Measurements from ENCODE around the gene MBD1.
"Not testable (repeated sequence)": the region's sequence is repeated elsewhere in the genome, so short reads cannot be mapped to it uniquely, and the experiment has no call there.

The MBD1 gene, protein sequence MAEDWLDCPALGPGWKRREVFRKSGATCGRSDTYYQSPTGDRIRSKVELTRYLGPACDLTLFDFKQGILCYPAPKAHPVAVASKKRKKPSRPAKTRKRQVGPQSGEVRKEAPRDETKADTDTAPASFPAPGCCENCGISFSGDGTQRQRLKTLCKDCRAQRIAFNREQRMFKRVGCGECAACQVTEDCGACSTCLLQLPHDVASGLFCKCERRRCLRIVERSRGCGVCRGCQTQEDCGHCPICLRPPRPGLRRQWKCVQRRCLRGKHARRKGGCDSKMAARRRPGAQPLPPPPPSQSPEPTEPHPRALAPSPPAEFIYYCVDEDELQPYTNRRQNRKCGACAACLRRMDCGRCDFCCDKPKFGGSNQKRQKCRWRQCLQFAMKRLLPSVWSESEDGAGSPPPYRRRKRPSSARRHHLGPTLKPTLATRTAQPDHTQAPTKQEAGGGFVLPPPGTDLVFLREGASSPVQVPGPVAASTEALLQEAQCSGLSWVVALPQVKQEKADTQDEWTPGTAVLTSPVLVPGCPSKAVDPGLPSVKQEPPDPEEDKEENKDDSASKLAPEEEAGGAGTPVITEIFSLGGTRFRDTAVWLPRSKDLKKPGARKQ

GRCh38 chr18:50281295-50281971 is at the start of gene MBD1:
Gene MBD1 (minus strand): TSS chr18:50281523. CDS start chr18:50279992, 1,531 bp downstream.
- peak; percentile 95 for DNase-seq

DNA sequence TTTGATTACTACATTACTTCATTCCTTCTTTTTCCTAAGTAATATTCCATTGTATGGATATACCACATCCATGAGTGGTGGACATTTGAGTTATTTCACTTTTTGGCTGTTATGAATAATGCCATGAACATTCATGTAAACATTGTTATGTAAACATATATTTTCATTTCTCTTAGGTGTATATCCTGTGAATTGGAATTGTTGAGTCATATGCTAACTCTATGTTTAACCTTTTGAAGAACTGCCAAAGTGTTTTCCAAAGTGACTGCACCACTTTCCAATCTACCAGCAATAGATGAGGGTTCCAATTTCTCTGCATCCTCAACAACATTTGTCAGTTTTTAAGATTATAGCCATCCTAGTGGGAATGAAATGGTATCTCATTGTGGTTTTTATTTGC is 48.9 kb upstream of the MBD1 start:
- no peak for DNase-seq

DNA sequence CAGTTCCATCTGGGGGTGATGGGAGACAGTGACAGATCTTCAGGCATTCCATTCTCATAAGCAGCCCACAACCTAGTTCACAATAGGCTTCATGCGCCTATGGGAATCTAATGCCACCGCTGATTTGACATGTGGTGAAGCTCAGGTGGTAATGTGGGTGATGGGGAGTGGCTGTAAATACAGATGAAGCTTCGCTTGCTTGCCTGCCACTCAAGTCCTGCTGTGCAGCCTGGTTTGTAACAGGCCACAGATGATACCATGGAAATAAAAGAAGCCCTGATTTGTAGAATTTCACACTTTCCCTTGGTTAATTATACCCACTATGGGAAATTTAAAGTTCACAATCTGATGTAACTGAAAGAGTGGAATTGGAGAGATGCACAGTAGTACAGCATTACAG is 46.7 kb upstream of the MBD1 start:
- DNase-seq, result no peak

DNA sequence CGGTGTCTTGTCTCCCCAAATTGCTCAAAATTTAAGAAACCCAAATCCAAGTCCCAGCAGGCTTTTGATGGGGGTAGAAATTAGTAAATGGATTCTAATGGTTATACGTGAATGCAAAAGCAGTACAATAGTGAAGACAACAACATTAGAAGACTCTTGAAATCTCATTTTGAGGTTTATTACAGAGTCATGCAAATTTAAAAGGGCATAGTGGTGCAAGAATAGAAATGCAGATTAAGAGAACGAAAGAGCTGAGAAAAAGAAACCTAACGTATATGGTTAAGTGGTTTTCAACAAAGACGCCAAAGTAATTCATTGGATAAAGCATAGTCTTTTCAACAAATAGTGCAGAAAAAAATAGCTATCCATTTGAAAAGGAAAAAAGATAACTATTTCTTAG is 39.4 kb upstream of the MBD1 start:
- DNase-seq, result no peak

- no peak for DNase-seq
Measured at GRCh38 chr18:50315100-50315871, 34.0 kb upstream of the MBD1 start.

DNA sequence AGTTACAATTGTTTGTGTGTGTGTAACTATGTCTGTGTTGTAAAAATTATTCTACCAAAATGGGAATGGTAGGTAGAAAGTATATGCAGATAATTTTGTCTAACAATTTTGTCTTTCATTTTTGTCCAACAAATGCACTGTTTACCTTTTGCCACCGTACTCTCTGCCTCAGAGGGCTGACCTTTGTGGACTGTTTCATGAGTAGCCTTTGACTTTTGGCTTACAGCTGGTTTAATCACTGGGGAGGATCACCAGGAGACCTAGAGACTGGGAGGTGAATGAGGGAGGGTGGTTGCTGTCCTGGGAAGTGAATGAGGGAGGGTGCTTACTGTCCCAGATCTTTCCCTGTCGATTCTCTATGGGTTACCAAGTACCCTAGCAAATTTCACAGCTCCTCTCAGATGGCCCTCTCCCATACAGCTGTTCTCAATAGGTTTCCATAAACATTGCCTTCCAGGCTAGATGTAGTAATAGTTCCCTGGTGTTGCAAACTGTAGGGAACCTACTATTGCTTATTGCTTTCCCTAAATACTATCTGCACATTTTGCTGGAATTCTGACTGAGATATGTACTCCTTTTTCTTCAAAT is 32.6 kb upstream of the MBD1 start:
- DNase-seq, result no peak

DNA sequence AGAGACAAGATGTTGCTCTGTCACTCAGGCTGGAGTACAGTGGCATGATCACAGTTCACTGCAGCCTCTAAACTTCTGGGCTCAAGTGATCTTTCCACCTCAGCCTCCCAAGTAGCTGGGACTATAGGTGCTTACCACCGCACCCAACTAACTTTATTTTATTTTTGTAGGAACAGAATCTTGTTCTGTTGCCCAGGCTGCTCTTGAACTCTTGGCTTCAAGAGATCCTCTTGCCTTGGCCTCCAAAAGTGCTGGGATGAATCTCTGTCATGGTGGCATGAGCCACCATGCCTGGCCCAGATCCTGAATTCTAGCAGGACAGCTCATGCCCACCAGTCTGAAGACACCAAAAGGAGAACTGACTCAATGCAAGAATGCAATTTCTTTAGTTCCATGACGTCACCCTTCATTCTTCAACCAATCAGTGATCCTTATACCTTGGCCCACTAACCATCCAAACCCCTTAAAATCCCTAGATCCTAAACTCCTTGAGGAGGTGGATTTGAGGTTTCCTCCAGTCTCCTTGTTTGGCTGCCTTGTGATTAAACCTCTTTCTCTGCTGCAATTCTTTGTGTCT is 31.8 kb upstream of the MBD1 start:
- DNase-seq, result no peak

DNA sequence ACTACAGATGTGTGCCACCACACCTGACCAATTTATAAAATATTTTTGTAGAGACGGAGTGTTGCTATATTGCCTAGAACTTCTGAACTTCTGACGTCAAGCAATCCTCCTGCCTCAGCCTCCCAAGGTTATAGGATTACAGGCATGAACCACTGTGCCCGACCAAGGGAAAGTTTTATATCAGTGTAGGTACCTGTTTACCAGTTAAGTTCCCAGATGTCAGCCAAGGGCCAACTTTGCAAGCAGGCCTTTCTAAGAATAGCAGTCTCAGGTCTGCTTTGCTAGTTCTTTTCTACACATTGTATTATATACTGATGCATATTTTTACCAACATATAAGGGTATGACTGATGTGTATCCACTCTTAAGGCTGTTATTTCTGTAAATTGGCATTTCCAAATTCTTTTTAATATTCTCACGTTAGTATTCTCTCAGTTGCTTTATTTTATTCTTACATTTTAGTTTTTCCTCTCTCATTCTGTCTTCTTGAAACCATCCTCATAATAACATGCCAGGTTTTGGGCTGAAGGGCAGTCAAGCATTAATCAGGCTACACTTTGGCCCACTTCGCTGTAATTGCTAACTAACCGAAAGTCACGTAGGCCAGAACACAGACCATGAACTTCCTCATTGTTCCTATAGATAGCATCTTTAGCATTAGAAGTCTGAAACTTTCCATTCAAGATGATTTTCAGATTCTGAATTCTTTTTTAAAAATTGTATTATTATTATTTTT is 31.1 kb upstream of the MBD1 start:
- DNase-seq, result no peak

- DNase-seq, result no peak
Measured at GRCh38 chr18:50311650-50312049, 30.3 kb upstream of the MBD1 start.

- DNase-seq, result no peak
Measured at GRCh38 chr18:50310080-50310479, 28.8 kb upstream of the MBD1 start.

DNA sequence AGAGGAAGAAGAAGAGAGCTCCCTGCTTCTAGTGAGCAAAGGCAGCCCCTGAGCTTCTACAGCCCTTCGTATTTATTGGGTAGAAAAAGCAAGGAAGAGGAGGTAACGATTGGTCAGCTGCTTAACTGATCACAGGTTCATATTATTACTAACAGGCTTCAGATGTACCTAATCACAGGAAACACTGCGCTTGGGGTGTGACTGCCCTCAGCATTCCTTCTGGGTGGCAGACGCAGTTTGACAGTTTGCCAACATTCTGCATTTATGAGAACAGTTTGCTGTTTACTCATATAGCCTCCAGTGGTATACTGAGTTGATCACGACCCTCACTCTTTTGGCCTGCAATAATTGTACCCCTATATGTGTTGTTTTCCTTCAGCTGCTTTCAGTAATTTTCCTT is 27.5 kb upstream of the MBD1 start:
- not testable (repeated sequence) for DNase-seq

DNA sequence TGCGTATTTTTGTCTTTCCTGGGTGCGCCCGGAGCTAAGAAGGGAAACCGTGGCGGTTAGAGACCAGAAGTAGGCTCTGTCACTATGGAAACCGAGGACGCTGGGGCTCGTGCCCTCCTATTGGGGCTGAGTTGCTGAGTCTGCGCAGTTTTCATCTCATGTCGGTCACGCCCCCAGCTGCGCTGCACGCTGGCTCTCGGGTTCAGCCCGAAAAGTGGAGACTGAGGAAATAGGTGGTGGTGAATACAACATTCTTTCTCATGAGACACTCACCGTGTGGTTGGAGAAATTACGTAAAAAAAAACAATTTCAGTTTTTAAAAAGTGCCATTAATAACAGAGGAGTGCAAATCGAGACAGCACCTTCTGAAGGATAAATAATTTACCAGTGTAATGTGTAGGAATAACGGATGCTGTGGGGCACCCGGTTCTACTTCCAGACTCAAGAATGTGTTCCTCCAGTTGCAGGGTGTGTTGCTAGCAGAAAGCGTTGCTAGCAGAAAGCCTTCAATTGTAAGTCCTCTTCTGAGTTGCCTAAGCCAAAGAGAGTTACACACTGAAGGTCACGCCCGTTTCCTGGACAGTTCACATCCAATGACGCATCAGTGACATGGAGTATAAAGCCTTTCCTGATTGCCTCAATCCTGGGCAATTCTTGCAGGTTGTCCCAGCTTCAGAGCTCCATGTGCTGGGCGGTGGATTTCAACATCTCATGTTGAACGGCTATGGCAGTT is 26.6 kb upstream of the MBD1 start:
- peak; percentile 88 for DNase-seq

DNA sequence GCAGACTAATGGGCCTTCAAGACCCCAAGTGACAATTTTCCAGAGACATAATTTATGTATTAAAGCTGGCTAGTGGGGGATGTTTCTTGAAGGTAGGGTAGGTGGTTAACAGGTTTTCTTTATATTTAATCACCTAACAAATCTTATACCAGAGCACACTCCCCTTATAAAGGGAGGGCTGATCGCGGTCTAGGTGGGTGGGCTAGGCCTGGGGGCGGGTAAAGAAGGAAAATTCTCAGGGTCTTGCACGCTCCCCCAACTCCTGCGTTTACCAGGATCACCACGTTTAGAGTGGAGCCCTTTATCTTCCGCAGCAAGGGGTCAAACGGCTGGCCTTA is 26.0 kb upstream of the MBD1 start:
- DNase-seq, result no peak

DNA sequence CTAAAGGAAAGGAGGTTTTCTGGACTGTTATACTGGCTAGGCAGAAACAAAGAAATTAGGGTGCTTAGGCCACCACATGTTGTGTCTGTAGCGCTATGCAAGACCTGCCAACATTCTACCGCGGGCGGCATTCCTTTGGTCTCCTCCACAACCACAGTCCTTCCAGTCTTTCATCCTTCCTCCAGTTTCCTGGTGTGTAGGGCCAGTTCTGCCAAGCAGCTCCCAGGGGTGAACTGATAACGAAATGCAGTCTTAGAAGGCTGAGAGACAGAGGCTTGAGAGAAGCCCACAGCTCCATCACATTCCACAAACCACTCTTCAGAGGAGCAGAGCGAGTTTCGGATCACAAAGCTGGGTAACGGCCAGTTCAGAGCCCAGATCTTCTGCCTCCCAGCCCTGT is 25.6 kb upstream of the MBD1 start:
- no peak for DNase-seq

- DNase-seq, result no peak
Measured at GRCh38 chr18:50301074-50301473, 19.8 kb upstream of the MBD1 start.

DNA sequence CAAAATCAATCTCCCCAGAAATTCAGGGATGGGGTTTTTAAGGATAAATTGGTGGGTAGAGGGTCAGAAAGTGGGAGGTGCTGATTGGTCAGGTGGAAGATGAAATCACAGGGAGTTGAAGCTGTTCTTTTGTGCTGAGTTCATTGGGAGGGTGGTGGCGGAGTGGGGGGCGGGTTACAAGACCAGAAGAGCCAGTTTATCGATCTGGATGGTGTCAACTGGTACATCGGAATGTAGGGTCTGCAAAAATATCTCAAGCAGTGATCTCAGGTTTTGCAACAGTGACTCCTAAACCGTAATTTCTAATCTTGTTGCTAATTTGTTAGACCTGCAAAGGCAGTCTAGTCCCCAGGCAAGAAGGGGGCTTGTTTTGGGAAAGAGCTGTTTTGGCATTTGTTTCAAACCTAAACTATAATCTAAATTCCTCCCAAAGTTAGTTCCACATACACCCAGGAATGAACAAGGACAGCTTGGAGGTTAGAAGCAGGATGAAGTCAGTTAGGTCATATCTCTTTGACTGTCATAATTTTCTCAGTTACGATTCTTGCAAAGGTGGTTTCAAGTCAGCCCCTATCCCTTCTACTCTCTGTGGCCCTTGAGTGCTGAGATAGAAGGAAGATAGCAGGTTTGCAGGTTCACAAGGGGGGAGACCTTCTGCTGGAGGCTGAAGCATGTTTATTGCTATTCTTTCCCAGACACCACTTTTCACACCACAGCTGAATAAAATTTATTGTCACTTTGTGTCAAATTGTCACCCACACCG is 18.5 kb upstream of the MBD1 start:
- no peak for DNase-seq

DNA sequence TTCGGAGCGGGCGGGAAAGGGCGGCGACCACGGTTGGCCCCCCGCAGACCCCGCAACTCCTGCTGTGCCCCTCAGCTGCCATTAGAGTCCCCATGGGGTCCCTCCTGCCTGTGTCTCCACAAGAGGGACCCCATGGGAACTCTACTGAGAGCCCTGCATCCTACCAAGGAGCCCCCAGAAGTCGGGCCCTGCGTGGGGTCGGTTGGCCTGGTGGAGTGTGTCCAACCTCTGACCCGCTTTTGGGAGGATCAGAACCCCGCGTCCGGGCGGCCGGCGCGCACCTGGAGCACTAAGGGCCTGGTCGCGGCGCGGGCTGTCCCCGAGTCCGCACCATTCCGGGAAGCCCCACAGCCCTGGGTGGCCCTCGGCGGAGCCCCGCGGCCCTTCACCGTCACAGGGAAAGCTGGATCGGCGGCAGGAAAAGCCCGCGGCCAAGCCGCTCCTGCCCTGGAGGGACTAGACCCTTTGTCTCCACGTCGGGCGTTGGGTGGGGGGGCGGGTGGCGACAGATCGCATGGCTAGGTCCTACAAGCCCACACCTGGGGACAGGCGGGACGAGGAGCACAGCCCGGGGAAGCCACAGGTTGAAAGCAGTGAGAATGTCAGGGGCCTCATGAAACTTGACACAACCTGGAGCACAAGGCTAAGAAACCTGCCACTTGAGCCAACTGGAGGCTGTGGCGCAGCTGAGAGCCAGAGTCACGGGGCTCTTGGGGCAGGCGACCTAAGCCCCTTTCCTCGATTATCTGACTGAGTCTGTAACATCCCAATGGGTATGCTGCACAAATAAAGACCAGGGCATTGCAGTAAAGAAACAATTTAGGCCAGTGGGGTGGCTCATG is 17.3 kb upstream of the MBD1 start:
- no peak for DNase-seq

- peak; percentile 59 for DNase-seq
Measured at GRCh38 chr18:50297621-50298442, 16.5 kb upstream of the MBD1 start.

GRCh38 chr18:50293039-50293438 is 11.7 kb upstream of the MBD1 start:
- no peak for DNase-seq
